Common myeloid progenitor, CD34-positive (primary cell): ENCODE measurements around the gene SLC6A20.

Source experiments
- CTCF ChIA-PET: fragments of 350-600 bp; sonication (Branson Sonifier 250); formaldehyde crosslinking; loops from one replicate; lab custom pipeline; 2021; ENCODE audit warnings: antibody characterized with exemption; lab: Charles Lee
- POLR2A ChIA-PET: fragments of 350-600 bp; sonication (Branson Sonifier 250); formaldehyde crosslinking; loops from one replicate; lab custom pipeline; 2021; ENCODE audit warnings: antibody characterized with exemption; lab: Charles Lee
- DNase-seq, 3 donors: peaks; one replicate each; pipeline versions ENCODE4 v3.0.0 to v3.0.0-alpha.2; 2013
- H3K27ac ChIP-seq, 2 experiments: 1 replicate in 1 of 2; 2 replicates in 1 of 2; pipeline ENCODE4 v1.7.0; 2013; ENCODE audit warnings: inconsistent platforms in 2 of 2, low read length in 2 of 2, mild to moderate bottlenecking in 2 of 2, low read depth in 1 of 2, moderate library complexity in 1 of 2; ENCODE audit not compliant: severe bottlenecking in 2 of 2, insufficient read depth in 1 of 2, poor library complexity in 1 of 2
- H3K27me3 ChIP-seq, 5 experiments: replicated peaks in 2 of 5; 1 replicate in 3 of 5; 2 replicates in 2 of 5; pipeline versions ENCODE4 v1.6.1 to v1.7.0; 2013; ENCODE audit warnings: low read length in 4 of 5, mild to moderate bottlenecking in 2 of 5, moderate library complexity in 2 of 5, inconsistent platforms in 1 of 5; ENCODE audit not compliant: insufficient read depth in 5 of 5, control insufficient read depth in 4 of 5
- H3K36me3 ChIP-seq, 4 experiments: 1 replicate in 2 of 4; 2 replicates in 2 of 4; pipeline versions ENCODE4 v1.6.1 to v1.7.0; 2013; ENCODE audit warnings: low read length in 3 of 4, control low read depth in 1 of 4, mild to moderate bottlenecking in 1 of 4; ENCODE audit not compliant: control insufficient read depth in 4 of 4, insufficient read depth in 4 of 4
- H3K4me1 ChIP-seq, 4 experiments: 1 replicate in 3 of 4; 2 replicates in 1 of 4; pipeline versions ENCODE4 v1.6.1 to v1.7.1; 2013; ENCODE audit warnings: low read length in 3 of 4, mild to moderate bottlenecking in 3 of 4, control low read depth in 1 of 4, inconsistent platforms in 1 of 4, moderate library complexity in 1 of 4; ENCODE audit not compliant: control insufficient read depth in 4 of 4, insufficient read depth in 4 of 4; ENCODE audit errors: control extremely low read depth in 1 of 4
- H3K4me3 ChIP-seq, 7 experiments: 1 replicate in 4 of 7; 2 replicates in 3 of 7; pipeline versions ENCODE4 v1.5.1 to v1.7.0; 2013; ENCODE audit warnings: mild to moderate bottlenecking in 7 of 7, low read length in 6 of 7, moderate library complexity in 6 of 7, inconsistent platforms in 2 of 7, low read depth in 2 of 7, control low read depth in 1 of 7; ENCODE audit not compliant: insufficient read depth in 4 of 7, control insufficient read depth in 1 of 7; ENCODE audit errors: extremely low read depth in 1 of 7
- H3K9me3 ChIP-seq, 5 experiments: 1 replicate in 4 of 5; 2 replicates in 1 of 5; pipeline versions ENCODE4 v1.6.1 to v1.7.1; 2013; ENCODE audit warnings: low read length in 4 of 5, mild to moderate bottlenecking in 2 of 5, inconsistent platforms in 1 of 5, low read depth in 1 of 5, moderate library complexity in 1 of 5; ENCODE audit not compliant: control insufficient read depth in 4 of 5, insufficient read depth in 2 of 5; ENCODE audit errors: control extremely low read depth in 1 of 5
- WGBS: methylation state at CpG from one replicate; pipeline ENCODE4 v1.1.5; 2013; ENCODE audit not compliant: insufficient coverage; 5-methylcytosine and 5-hydroxymethylcytosine counted together

The SLC6A20 gene

DNA sequence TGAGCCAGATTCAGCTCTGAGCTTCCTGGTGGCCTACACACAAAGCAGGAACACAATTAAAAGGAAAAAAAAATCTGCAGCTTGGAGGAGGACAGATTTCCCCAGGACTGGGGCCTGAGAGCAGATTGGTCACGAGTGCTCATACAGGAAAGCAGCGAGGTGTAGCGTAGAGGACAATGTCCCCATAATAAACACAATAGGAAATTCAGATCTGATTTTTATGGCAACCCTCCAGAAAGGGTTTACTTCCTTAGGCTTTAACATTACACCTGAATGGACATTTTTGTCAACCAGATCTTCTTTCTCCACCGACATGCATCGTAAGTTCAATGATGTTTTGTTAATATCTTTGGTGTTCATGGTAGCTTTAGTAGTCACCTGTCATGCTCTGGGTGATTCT, 23.3 kb downstream of the SLC6A20 start:
- 95% methylated on average over 3 of the region's 5 CpGs for WGBS
- Histone ChIP-seq H3K4me3 (no peak overlapping the region), H3K27me3 (peaks cover 0 to 11% (median 0%) of the 10 kb centered on the region in 5 experiments), H3K36me3 (no peaks in the 10 kb centered on the region), H3K27ac (no peak overlapping the region), H3K9me3 (no peaks in the 10 kb centered on the region), H3K4me1 (no peaks in the 10 kb centered on the region)
- DNase-seq = no peak
- POLR2A ChIA-PET = no interaction called here
- CTCF ChIA-PET = interaction anchor here (0.5 to 4.8 kb wide), 3 partner anchors 11 to 138 kb away, joined by 3 to 28 read pairs (median 3); no protein-coding TSS in a partner anchor

DNA sequence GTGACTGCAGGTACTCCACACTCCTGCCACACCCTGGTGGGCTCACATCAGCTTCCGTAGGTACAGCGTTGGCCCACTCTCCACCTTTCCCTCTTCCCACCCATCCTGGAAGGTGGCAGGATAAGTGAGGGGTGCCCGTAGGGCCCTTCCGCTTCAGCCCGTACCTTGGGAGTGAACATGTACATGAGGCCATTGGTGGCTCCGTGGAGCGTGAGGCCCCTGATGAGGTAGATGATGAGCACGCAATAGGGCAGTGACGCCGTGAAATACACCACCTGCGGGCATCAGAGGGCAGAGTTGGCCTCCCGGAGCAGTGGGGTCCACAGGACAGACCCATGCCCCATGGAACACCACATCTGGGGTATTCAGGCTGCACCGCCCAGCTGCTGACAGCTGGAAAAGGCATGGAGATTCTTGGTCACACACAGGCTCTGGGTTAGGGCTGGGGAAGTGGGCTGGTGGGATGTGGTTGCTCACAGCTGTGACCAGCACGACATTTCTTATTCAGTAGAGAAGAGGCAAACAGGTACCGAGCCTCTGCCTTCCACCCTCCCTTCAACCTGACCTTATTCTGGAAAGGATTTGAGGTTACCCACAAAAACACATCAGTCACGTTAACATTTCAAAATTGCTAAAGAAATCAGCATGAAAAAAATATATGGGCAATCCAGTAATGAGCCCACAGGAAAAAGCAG, 23.8 kb downstream of the SLC6A20 start:
- Histone ChIP-seq H3K4me3 (no peak overlapping the region), H3K9me3 (peaks cover 0 to 2% (median 0%) of the 10 kb centered on the region in 5 experiments), H3K27me3 (peaks cover 0 to 11% (median 0%) of the 10 kb centered on the region in 5 experiments), H3K4me1 (no peaks in the 10 kb centered on the region), H3K27ac (no peak overlapping the region), H3K36me3 (no peaks in the 10 kb centered on the region)
- ChIA-PET CTCF (interaction anchor here (0.5 to 1.4 kb wide), 3 partner anchors 13 to 139 kb away, joined by 3 read pairs; no protein-coding TSS in a partner anchor), POLR2A (no interaction called here)
- WGBS = 88% methylated on average over 14 of the region's 16 CpGs
- no peak for DNase-seq

DNA sequence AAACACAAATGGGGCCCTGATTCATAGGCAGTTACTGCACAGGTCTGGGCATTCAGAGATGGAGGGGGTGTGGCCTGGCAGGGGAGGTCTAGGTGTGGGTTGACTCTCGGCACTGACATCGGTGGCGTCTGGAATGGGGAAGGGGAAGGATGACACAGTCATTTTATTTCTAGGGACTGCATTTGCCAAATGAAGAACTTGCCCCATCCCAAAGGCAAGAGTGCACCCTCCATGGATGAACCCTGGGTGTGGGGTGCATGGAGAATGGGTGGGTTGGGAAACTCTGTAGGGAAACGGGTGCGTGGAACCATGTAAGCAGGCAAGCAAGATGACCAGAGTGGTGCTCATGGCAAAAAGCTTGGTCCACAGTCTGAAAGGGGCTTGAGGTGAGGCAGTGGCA, 24.5 kb downstream of the SLC6A20 start:
- CTCF ChIA-PET = interaction anchor here (1.3 to 1.4 kb wide), 2 partner anchors 9 to 12 kb away, joined by 3 to 4 read pairs; no protein-coding TSS in a partner anchor
- DNase-seq = no peak
- Histone ChIP-seq H3K27ac (no peak overlapping the region), H3K4me1 (no peaks in the 10 kb centered on the region), H3K27me3 (peaks cover 0 to 11% (median 0%) of the 10 kb centered on the region in 5 experiments), H3K4me3 (no peak overlapping the region), H3K9me3 (peaks cover 0 to 6% (median under 1%) of the 10 kb centered on the region in 5 experiments), H3K36me3 (no peaks in the 10 kb centered on the region)
- POLR2A ChIA-PET = no interaction called here
- WGBS = 80% methylated on average over 4 of the region's 5 CpGs

DNA sequence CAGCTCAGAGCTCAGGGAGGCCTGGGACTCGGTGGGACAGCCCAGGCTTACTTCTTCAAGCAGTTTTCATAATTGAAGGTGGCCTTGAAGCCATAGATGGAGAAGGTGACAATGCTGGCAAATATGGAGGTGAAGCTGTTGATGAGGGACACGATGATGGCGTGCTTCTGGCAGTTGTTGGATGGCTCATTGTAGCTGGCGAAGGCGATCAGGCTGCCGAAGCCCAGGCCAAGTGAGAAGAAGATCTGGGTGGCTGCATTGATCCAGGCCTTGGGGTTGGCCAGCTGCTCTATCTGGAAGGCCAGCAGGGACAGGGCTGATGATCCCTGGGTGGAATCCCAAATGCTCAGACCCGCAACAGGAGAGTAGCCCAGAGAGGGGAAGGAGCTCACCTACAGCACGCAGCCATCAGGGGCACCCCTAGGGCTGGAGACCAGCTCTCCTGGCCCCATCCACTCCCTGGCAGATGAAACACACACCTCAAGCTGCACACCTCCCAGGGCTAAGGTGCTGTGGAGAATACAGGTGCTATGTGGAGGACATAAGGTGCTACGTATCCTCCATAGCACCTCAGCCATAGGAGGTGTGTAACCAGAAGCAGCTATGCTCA, 25.1 kb downstream of the SLC6A20 start:
- WGBS = 96% methylated on average over 9 of the region's 9 CpGs

DNA sequence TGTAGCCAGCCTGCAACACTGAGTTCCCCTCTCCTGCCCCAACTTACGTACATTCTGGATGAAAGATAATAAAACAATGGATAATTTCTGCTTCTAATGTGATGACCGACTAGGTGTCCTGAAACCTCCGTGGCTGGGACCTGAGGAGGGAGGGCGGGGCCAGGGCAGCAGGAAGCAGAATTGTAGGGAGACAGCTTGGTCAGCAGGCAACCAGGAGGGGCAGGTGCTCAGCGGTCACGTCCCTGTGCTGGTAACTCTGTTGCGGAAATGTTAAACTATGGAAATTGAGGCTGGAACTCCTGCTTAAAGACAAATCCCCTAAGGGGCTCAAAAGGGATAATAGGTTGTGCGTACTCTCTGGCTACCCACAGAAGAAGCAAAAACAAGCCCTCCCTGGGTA, 30.4 kb downstream of the SLC6A20 start:
- 96% methylated on average over 6 of the region's 8 CpGs for WGBS
- Histone ChIP-seq H3K27me3 (peaks cover 0 to 7% (median 0%) of the 10 kb centered on the region in 5 experiments), H3K36me3 (no peaks in the 10 kb centered on the region), H3K4me1 (no peaks in the 10 kb centered on the region), H3K27ac (no peak overlapping the region), H3K9me3 (peaks cover 0 to 9% (median 5%) of the 10 kb centered on the region in 5 experiments), H3K4me3 (no peak overlapping the region)
- DNase-seq = no peak
- ChIA-PET CTCF (no interaction called here), POLR2A (no interaction called here)

More for the DNA sequence above, 25.1 kb downstream of the SLC6A20 start:
- H3K4me3 ChIP-seq = no peak overlapping the region
- POLR2A ChIA-PET = interaction anchor here (0.5 kb wide), 1 partner anchor 268 kb away, joined by 3 read pairs; no protein-coding TSS in a partner anchor
- H3K27me3 ChIP-seq = peaks cover 0 to 11% (median 0%) of the 10 kb centered on the region in 5 experiments
- no peak for DNase-seq
- CTCF ChIA-PET = interaction anchor here (1.3 to 1.4 kb wide), 2 partner anchors 8 to 12 kb away, joined by 3 to 4 read pairs; no protein-coding TSS in a partner anchor
- H3K9me3 ChIP-seq = peaks cover 0 to 9% (median 5%) of the 10 kb centered on the region in 5 experiments
- H3K36me3 ChIP-seq = no peaks in the 10 kb centered on the region
- no peak overlapping the region for H3K27ac ChIP-seq
- no peaks in the 10 kb centered on the region for H3K4me1 ChIP-seq

DNA sequence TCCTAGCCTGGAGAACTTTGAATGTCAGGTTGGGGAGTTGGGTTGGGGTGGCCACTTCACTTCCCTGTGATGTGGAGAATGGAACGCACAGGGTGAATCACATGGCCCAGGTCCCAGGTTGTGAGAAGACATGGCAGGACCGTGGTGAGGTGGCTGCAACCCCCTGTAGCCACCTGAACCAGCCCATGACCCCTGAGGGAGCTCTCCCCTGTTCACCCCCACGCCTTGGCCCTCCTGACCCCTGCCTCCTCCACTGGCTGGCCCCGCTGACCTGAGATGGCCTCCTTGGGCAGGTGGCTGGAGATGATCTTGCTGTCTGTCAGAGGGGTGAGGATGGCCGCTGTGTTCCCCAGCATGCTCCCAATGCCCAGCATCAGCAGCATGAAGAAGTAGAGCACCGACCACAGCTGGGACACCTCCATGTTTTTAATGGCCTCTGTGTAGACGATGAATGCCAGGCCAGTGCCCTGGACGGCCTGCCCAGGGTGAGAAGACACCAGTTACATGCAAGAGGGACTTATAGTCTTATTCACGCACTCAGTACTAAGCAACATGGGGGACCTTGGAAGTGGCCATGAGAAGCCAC, 31.0 kb downstream of the SLC6A20 start:
- H3K4me3 ChIP-seq = no peak overlapping the region
- POLR2A ChIA-PET = no interaction called here
- 98% methylated on average over 8 of the region's 9 CpGs for WGBS
- CTCF ChIA-PET = no interaction called here
- H3K9me3 ChIP-seq = peaks cover 0 to 9% (median 5%) of the 10 kb centered on the region in 5 experiments
- H3K36me3 ChIP-seq = no peaks in the 10 kb centered on the region
- DNase-seq = no peak
- H3K4me1 ChIP-seq = no peaks in the 10 kb centered on the region
- peaks cover 0 to 6% (median 0%) of the 10 kb centered on the region in 5 experiments for H3K27me3 ChIP-seq
- no peak overlapping the region for H3K27ac ChIP-seq
